GM18868 (cell line): ENCODE results near the gene ATP4B.

ENCODE experiments used
- ATAC-seq: cut with Tn5 transposase; IDR thresholded peaks from one replicate; pipeline ENCODE4 v1.9.1; 2021; ENCODE audit warnings: mild to moderate bottlenecking, moderate library complexity; ENCODE audit not compliant: unreplicated experiment

The ATP4B gene

DNA sequence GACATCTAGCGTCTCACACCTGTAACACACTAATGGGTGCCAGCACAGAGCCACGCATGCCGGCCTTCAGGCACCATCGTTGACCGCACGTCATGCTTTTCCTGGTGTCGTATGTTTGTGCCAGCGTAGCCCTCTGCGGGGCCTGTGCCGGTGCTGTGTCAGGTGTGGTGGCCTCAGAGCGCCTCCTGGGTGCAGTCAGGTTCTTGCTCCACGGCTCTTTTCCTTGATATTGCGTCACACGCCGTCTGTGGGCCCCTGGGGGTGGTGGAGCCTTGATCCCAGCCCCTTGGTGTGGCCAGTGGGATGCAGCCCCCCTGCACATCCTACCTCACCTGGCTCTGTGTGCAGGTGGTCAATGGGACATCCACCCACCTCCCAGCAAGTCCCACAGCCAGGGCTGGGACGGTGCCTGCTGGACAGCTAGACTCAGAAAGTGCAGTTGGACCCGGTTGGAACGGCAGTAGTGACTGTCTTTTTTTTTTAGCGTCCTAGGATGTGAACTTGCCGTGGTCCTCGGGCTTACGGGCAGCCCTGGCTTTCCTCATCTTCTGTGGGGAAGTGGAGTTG is 48.9 kb downstream of the ATP4B start:
- no peak for ATAC-seq

DNA sequence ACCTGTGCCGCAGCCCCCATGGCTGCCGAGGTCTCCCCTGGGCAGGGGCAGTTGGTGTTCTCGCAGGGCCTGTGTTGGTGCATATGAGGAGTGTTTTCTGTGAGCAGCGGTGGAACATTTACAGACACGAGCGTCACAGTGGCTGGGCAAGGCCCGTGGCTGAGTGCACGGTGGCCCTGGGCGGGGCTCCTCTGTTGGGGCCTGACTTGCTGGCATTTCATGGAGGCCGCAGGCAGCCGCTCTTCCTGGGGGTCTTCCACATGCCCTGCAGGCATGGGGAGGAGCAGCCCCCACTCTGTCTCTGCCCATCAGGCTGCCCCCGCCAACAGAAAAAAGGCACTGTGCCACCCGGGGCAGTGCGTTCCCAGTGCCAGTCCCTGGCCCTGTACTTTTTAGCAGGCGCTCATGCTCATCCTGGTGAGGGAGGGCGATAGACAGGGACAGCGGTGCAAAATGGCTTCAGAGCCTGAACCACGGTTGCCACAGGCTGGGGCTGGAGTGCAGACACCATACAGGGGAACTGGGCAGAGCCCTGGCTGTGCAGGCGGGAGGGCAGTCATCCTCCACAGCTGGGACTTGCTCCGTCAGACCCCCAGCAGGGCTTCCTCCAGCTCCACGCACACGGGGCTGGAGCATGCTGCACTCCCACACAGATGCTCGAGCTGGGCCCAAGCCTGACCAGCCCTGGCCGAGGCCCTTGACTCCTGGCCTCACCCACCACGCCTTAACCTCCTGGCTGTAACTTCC is 49.9 kb downstream of the ATP4B start:
- no peak for ATAC-seq

DNA sequence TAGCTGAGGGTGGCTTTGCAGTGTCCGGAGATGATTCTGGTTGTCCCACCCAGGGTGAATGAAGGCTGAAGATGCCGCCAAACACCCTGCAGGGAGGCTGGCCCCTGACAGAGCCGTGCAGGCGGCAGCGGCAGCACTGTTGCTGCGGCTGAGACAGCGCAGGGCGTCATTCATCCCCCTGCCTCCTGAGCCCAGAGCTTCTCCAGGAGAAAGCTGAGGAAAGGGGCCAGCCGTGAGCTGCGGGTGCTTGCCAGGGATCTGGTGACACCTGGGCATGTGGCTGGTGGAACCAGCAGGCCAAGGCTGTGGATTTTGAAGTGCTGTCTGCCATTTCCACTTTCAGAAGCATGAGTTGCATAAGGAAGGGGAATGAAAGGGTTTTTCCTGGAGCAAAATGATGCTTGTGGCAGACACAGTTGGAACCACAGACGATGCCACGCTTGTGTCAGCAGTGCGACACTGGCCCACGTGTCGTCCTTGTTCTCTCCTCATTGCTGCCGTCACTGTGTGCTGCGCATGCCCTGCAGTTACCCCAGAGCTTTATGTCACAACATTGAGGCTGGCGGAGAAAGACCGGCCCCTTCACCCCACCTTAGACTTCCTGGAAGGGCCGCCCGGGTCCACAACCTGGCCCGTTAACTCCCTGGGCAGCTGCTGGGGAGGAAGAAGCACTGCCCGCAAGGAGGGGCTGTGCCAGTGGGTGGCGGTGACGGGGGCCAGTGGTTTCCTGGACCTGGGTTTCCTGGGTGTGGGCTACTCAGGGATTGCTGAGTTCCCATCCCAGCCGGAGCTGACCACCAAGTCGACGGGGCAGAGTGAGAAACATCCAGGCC is 50.7 kb downstream of the ATP4B start:
- ATAC-seq, result no peak

DNA sequence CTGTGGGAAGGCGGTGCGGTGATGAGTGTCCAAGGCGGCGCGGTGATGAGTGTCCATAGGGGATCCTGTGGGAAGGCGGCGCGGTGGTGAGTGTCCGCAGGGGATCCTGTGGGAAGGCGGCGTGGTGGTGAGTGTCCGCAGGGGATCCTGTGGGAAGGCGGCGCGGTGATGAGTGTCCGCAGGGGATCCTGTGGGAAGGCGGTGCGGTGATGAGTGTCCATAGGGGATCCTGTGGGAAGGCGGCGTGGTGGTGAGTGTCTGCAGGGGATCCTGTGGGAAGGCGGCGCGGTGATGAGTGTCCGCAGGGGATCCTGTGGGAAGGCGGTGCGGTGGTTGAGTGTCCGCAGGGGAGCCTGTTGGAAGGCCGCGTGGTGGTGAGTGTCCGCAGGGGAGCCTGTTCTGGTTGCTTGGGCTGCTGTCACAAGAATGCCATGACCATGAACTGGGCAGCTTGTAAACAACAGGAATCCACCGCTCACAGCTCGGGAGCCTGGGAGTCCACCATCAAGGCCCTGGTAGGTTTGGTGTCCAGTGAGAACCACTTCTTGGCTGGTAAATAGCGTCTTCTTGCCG is 52.0 kb downstream of the ATP4B start:
- no peak for ATAC-seq

DNA sequence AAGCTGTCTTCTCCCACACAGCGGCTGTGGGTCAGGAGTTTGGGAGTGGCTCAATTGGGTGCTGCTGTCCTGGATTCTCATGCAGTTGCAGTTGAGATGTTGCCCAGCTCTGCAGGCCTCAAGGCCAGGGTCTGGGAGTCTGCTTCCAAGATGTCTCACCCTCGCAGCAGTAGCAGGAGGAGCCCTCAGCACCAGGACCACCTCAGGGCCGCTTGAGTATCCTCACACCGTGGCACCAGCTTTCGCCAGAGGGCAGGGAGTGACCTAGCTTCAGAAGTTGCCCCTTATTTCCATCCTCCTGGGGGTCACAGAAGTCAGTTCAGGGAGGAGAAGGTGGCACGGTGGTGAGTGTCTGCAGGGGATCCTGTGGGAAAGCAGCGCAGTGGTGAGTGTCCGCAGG is 52.5 kb downstream of the ATP4B start:
- no peak for ATAC-seq

DNA sequence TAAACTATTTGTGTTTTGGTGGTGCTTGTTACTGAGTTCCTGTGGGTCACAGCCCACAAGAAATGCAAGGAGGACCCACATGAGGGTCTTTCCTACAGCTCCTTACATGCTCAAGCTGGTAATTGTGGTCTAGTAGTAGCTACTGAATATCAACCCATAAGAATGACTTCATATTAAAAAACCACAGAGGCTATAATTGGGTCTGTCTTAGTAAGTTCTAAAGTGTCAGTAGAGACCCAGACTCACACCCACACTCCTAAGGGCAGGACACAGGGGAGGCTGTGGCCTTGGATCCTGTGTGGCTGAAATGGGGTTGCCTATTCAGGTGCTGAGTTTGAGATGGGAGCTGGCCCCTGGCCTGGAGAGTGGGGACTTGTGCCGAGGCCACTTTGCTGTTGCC is 53.8 kb downstream of the ATP4B start:
- peak; percentile 71 for ATAC-seq

DNA sequence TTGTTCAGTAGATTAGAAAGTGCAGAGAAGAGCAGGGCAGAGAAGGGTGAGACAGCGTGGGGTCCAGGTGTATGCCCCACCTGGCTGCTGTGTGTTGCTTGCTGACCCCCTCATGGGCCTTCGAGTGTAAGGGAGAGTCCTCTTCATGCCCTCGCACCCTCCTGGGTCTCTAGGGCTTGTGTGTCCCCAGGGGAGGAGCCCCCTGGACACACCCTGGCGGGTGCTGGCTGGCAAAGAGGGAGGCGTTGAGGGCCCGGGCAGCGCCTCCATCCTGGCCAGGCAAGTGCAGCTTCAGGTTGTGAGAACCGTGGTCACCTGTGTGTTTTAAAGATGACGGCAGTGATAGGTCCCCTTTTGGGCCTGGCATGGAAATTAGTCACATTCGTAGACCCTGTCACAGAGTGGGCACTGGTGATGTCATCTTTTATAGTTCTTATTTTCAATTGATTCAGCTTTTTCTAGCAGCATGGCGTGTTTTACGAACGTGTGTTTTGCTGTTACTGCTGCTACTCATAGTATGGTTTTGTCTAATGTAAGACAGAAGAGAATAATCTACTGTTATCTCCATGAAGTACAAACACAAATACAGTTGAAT is 54.8 kb downstream of the ATP4B start:
- no peak for ATAC-seq

DNA sequence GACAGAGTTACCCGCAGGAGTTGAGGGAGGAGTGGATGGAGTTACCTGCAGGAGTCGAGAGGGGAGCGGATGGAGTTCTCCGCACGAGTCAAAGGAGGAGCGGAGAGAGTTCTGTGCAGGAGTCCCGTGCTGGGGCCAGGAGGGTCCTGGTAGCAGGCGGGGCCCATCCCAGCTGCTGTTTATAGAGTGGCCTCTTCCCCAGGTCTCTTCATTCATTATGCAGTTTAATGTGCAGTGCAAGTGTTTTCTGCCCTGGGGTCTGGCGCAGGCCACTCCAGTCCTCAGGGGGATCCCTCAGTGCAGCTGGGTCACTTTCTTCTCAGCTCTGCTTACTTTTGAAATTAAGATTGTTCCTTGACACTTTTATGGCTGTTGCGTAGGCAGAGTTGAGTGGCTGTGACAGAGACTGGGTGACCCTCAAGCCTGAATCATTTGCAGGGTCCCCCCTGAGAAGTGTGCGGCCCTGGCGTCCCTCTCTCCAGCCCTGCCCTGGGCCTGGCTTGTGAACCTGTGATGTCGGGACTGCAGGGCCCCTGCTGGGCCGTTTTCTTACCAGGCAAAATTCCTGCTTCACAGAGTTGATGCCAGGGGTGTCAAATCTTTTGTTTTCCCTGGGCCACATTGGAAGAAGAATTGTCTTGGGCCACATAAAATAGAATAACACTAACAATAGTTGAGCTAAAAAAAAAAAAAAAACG is 55.6 kb downstream of the ATP4B start:
- ATAC-seq, result no peak

DNA sequence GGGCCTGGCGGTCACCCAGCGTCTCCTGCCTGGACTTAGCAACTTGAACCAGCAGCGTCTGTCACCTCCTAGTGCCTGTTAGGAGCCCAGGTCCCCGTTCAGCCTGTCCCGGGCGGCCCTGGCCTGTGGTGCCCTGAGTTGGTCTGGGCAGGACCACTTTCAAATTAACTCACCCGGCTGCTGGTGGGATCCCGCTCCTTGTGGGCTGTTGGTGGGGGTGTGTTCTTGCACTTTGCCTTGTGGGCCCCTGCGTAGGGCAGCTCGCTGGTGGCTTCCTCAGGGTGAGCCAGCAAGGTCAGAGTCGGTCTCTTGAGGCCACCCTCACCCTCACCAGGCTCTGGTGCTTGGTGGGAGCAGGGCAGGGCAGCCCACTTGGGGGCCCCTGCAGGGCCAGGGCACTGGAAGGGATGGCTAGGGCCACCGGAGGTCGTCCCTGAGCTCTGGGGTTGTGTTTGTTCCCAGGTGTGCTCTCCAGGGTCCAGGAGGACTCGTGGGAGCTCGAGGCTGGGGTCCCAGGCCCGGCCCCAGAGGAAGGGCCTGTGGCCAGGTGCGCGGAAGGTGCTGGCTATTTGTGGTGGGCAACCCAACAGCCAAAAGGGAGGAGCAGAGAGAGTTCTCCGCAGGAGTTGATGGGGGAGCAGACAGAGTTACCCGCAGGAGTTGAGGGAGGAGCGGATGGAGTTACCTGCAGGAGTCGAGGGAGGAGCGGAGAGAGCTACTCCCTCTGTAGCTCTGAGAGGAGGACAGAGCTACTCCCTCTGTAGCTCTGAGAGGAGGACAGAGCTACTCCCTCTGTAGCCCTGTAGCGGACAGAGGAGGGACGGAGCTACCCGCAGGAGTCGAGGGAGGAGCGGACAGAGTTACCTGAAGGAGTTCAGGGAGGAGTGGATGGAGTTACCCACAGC is 56.6 kb downstream of the ATP4B start:
- no peak for ATAC-seq

DNA sequence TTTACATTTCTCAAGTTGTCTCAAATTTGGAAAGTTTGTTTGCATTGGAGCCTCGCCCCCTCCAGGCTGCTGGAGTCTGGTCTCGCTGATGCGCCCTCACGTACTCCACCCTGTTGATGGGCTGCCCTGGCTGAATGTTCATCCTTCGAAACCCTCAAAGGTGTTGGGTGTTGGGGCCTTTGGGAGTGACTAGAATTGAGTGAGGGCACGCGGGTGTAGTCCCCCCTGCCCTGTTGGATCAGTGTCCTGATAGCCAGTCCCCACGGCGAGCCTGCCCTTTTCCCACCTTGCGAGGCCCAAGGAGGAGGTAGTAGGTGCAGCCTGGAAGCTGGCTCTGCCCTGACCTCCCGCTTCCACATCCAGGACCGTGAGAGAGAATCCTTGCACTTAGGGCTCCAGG is 58.6 kb downstream of the ATP4B start:
- ATAC-seq, result no peak
